K562 (cell line): ENCODE results near the gene SPTBN2. TPM values are rescaled to one million over a fixed set of nuclear protein-coding genes. Genes with fewer than 3 reads are reported as not detected.

Source experiments
- AFF1 ChIP-seq, 2 experiments: fragments of 450-650 bp; IDR thresholded peaks; 2 replicates each; pipeline ENCODE4 v1.6.1; 2018; ENCODE audit warnings: mild to moderate bottlenecking in 2 of 2, low read depth in 1 of 2; ENCODE audit not compliant: partially characterized antibody in 2 of 2
- EP400 ChIP-seq: fragments of 450-650 bp; IDR thresholded peaks from 2 replicates; pipeline ENCODE4 v1.6.1; 2017; ENCODE audit warnings: antibody characterized with exemption, mild to moderate bottlenecking, moderate library complexity
- MTF1 ChIP-seq: fragments of 250-450 bp; sonication (Bioruptor Pico); IDR thresholded peaks from 2 replicates; pipeline ENCODE4 v1.9.0; 2021; ENCODE audit warnings: moderate library complexity, mild to moderate bottlenecking, inconsistent platforms, borderline replicate concordance
- PHB2 ChIP-seq: fragments of 450-650 bp; IDR thresholded peaks from 2 replicates; pipeline ENCODE4 v1.6.1; 2017; ENCODE audit warnings: low read depth
- PRDM10 ChIP-seq: fragments of 450-650 bp; IDR thresholded peaks from 2 replicates; pipeline ENCODE4 v1.6.1; 2018; ENCODE audit not compliant: partially characterized antibody
- RBM14 ChIP-seq: fragments of 200-400 bp; formaldehyde crosslinking; IDR thresholded peaks from 2 replicates; pipeline ENCODE4 v1.6.1; 2018; ENCODE audit warnings: low read depth, mild to moderate bottlenecking, low read length, moderate library complexity, borderline replicate concordance; ENCODE audit not compliant: insufficient read depth
- SUPT5H ChIP-seq: fragments of 450-650 bp; IDR thresholded peaks from 2 replicates; pipeline ENCODE4 v1.6.1; 2016
- VEZF1 ChIP-seq: fragments of 200-800 bp; sonication (Bioruptor generic); IDR thresholded peaks from 2 replicates; pipeline ENCODE4 v1.6.1; 2017; ENCODE audit warnings: missing genetic modification characterization, missing compliant biosample characterization
- ZBTB5 ChIP-seq: fragments of 450-650 bp; IDR thresholded peaks from 2 replicates; pipeline ENCODE4 v1.6.1; 2017; ENCODE audit warnings: antibody characterized with exemption
- ZFP36 ChIP-seq: fragments of 150-350 bp; IDR thresholded peaks from 2 replicates; pipeline ENCODE4 v1.6.1; 2018; ENCODE audit warnings: low read length, low read depth; ENCODE audit not compliant: partially characterized antibody
- ZSCAN32 ChIP-seq: fragments of 450-650 bp; formaldehyde crosslinking; IDR thresholded peaks from 2 replicates; pipeline ENCODE4 v1.4.0; 2020; ENCODE audit warnings: mild to moderate bottlenecking, moderate library complexity
- polyA plus RNA-seq, 8 experiments: library from polyadenylated mRNA; depleted of rRNA in 4 of 8; stranded (reverse) in 5 of 8; unstranded in 3 of 8; fragments of >200 nt; fragmentation: Nextera tagmentation in 2 of 8; fragmentation: Illumina TruSeq in 1 of 8; extraction: Ambion mirVana in 2 of 8; extraction: Trizol in 1 of 8; gene quantifications; 2 replicates each; pipeline versions ENCODE4 v1.2.1 to v1.2.3, GENCODE V29; 2011 to 2014; ENCODE audit warnings: inconsistent platforms in 1 of 8, missing spikeins in 1 of 8
- total RNA-seq, 7 experiments: library from RNA; depleted of rRNA in 6 of 7; stranded (reverse); fragments of >200 nt in 6 of 7; fragmentation: Illumina TruSeq in 2 of 7; extraction: Trizol in 2 of 7; gene quantifications; 2 replicates each; pipeline versions ENCODE4 v1.2.1 to v1.2.3, GENCODE V29; 2011 to 2021; ENCODE audit warnings: low replicate concordance in 1 of 7

SPTBN2 gene
- total and polyA plus RNA-seq, 9 of the 15 experiments (the other 6 are each of a cell fraction or from before 2014, with no cell fraction given): 0.38 to 56.5 (median 19.7) TPM

GRCh38 chr11:66766681-66767080, 37.7 kb upstream of the SPTBN2 start (continued):
- TF ChIP-seq AFF1 (IDR thresholded peaks at IDR 0.05; ENCODE audit: low read depth in 1 of 2, partially characterized antibody in 2 of 2) (no peak), EP400 (no peak), PHB2 (no peak), PRDM10 (no peak), SUPT5H (no peak), RBM14 (no peak), ZSCAN32 (CRISPR knock-in tag) (no peak), ZFP36 (no peak), VEZF1 (CRISPR knock-in tag) (no peak), MTF1 (CRISPR knock-in tag) (no peak), ZBTB5 (no peak)
- TF ChIP-seq, all 486 proteins: peak for 0
